ENCODE results near the gene CYB5RL.
"Not testable (repeated sequence)": the region's sequence is repeated elsewhere in the genome, so short reads cannot be mapped to it uniquely, and the experiment has no call there.

Gene CYB5RL, protein sequence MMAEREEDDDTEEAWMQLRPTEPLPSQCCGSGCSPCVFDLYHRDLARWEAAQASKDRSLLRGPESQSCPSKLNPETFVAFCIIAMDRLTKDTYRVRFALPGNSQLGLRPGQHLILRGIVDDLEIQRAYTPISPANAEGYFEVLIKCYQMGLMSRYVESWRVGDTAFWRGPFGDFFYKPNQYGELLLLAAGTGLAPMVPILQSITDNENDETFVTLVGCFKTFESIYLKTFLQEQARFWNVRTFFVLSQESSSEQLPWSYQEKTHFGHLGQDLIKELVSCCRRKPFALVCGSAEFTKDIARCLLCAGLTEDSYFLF

DNA sequence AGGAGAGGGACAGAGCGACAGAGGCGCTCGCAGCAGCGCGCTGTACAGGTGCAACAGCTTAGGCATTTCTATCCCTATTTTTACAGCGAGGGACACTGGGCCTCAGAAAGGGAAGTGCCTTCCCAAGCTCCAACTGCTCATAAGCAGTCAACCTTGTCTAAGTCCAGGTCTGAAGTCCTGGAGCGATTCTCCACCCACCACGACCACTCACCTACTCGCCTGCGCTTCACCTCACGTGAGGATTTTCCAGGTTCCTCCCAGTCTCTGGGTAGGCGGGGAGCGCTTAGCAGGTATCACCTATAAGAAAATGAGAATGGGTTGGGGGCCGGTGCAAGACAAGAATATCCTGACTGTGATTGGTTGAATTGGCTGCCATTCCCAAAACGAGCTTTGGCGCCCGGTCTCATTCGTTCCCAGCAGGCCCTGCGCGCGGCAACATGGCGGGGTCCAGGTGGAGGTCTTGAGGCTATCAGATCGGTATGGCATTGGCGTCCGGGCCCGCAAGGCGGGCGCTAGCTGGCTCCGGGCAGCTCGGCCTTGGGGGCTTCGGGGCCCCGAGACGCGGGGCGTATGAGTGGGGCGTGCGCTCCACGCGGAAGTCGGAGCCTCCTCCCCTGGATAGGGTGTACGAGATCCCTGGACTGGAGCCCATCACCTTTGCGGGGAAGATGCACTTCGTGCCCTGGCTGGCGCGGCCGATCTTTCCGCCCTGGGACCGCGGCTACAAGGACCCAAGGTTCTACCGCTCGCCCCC is at the start of gene CYB5RL, which contains the start of gene MRPL37:
CYB5RL (minus strand) TSS at position 266 of the 754 bp plus-strand sequence. CDS start 4,414 bp downstream, outside the sequence.
MRPL37 (plus strand) TSS at position 403 of the 754 bp plus-strand sequence; CDS start at position 480, 77 bp downstream.
- DNase-seq, result peak; percentile 100

DNA sequence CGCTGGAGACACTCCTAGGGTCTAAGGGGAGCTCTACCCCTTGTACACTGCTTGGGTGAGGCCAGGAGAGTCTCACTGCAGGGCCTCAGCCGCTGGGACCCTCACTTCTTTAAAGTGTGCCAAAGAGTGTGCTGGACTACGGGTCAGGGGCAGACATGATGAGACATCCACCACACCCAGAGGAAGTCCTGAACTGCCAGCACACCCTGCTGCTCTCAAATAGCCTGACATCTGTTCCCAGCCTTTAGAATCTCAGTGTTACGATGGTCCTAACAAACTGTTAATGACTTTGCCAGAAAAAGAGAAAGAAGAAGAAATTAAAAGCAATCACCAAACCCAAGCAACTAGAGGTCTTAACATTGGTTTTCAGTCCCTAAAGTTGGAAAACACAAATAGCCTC is 49.1 kb upstream of the CYB5RL start:
- DNase-seq, result no peak

DNA sequence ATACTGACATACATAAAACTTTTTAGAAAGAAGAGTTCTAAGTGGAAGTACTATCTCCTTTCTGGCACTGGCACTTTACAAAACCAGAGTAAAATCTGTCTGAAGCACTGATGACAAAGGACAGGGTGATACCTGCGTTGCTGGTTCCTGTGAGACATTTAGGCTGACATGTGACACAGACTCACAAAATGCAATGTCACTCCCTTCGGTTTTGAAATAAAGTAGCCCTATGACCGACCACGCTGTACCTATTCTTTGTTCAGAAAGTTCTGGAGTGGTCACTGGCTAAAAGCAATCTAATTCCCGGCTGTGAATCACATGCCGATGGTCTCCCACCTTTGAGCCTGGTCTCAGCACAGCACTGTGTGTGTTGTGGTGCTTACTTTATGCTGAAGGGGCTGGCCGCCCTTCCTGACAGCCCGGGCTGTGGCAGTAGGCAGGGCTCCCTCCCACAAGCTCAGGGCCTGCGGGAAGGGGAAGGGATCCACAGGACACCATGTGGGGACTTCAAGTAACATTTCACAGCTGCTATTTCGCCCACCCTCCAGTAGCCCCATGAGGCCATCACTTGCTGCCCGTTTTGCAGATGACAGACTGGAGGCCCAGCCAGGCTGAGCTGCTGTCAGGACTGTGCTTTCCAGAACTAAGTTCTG is 48.2 kb upstream of the CYB5RL start:
- DNase-seq, result no peak

DNA sequence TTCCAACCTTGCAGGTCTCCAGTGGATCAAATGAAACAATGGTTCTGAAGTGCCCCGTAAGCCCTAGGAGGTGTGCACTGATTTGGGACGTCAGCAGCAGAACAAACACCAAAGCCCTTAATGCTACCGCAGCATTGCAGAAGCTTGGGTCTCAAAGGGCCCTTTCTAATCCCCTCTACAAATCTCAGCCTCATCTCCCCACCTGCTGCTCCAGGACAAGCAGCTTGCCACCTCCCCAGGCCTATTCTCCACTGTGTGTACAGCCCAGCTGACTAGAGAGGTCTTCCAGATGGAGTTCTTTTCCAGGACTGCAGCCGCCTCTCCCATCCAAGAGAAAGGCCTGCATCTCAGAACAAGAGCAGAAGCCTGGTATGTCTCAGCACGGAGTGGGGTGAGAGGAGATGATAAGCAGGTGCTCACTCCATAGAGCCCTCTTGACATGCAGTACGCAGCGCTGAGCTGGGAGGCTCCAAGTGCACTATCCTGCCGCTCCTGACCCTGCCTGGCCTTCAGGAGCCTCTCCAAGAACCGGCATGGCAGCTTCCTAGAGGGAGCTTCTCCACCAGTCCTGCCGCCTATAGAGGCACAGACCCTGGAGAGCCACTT is 46.4 kb upstream of the CYB5RL start:
- no peak for DNase-seq

DNA sequence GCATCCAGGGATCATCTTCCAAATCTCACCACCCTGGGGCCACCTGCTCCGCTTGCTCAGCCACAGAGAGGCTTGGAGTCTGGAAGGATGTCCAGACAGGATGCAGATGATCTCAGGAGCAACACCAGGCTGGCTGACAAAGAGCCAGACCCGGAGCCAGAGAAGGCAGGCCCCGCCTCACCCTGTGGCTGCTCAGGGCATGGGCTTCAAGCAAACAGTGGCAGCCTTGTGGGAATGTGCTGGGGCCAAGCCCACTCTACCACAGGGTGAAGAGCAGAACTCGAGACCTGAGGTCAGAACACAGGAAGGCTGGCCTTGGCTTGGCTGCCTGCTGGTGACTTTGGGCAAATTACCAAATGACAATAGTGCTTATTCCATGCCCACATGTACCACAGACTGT is 45.7 kb upstream of the CYB5RL start:
- no peak for DNase-seq

DNA sequence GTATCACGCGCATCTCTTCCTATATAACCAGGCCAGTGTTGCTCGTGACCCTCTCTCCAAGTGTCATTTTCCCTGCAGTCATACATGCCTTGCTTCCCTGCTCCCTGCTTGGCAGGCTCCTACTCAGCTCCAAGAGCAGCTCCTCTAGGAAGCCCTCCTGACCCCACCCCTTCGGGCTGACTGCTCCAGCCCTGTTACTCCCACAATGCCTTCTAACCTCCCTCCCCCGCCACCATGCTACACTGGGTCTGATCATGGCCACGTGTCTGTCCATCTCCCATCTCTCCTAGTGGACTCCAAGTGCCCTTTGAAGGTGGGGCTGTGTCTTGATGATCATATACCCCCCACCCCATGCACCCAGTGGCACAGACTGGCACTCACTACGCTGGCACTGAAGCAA is 44.8 kb upstream of the CYB5RL start:
- no peak for DNase-seq

DNA sequence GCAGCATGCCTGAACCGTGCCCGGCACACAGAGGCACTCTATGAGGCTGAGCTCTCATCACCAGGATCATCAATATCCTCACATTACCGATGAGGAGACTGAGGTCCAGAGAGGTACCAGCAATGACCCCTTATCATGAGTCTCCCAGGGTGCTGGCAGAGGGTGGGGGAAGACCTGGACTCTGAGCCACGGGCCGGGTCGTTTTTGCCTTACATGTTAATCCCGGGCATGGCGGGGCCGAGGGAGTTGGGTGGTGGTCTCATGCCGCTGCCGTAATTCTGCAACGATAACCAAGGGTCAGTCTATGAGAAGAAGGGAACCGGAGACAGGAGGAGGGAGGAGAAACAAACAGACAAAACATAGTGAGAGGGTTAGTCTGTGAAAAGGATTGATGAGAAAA is 43.2 kb upstream of the CYB5RL start:
- DNase-seq, result no peak

DNA sequence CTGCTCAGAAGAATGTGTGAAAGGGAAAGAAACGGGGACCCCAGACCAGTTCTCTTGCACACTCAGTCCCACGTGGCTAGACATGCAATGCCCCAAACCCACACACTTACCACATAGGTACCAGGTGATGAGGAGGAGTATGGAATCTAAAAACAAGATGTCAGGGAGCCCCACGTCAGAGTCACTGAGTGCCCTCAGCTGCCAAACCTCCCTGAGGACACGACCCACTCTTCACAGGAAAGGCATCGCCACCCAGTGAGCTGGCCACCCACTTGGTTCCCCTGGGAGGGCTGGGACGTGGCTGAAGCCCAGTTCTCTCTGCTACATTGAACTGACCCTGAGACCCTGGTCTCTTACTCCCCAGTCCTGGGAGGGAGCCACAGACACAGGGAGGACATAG is 41.5 kb upstream of the CYB5RL start:
- DNase-seq, result no peak

DNA sequence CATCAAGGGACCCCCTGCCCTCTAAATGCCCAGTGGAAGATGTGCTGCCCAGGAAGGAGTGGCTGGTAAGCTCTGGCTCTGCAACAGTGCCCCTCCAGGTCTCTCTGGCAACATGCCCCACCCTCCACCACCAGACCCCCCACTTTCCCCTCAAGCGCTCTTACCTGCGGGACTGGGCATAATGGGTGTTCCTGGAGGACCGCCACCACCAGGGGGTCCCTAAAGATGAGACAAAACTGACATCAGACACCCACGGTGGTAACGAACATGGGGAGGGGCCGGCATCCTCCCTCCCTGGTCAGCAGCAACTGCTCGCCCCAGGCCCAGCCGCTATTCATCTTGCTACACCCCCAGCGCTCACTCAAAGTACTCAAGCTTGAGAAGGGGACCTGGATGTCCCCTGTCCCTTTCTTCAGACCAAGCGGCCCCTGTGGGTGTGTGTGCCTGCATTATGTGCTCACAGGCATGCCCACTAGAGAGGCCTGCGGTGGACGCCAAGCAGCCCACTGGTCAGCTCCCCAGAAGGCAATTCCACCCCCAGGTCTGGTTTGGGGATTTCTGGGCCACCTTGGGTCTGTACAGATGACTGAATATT is 41.0 kb upstream of the CYB5RL start:
- no peak for DNase-seq

DNA sequence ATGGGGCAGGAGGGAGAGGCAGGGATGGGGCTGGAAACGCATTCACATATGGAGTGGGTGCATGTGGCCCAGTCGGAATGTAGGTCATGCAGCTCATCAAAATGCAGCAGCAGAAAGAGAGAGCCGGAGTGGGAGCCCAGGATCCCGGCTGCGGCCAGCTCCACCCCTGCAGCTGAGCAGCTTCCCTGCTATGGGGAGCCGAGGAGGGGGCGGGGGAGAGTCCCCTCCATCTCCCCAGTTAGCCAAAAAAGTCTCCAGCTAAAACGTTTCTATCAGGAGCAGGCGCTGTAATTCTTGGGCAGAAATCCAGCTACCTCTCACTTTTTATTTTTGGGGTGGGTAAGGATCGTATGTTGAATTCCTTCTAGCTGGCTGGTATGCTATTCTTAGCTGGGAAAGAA is 39.8 kb upstream of the CYB5RL start:
- DNase-seq, result no peak

DNA sequence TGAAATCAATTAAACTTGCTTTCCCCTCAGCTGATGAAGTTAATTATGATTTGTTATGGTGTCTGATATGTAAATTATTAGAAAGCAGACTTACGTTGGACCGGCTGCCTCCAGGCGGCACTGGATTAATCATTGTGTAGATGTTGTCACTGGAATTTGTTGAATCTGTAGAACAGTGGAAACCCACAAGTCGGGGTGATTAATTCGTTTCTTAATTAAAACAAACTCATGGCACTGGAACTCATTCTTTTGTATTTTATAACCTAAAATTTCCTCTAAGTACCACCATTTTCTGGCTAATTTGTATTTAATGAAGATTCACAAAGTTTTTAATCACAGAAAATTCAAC is 39.2 kb upstream of the CYB5RL start:
- DNase-seq, result no peak

DNA sequence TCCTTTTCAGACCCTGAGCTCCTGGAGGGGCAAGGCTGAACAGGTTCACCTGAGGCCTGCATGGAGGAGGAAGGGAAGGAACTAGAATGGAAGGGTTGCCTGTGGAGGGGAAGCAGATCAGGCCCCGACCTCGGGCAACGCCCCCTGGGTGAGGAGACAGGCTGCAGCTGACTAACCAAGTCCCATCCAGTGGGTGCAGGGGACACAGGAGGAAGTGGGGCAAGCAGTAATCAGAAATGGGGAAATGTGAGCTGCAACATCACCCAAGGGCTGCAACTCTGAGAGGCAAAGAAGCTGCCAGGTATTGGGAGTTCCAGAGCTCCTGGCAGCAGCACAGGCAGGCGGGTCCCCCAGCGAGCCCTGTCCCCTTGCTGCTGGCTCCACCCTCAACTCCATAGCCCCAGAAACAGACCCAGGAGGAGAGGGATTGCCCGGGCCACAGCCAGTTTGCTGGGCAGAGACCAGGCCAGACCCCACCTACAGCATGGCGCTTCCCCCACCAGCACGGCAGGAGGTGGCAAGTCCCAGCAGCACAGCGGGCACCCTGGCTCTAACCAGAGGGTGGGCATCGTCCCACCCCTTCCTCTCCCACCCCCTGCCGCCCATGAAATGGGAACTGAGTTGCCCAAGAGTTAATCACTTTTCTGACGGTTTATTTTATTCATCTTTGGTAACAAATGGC is 38.7 kb upstream of the CYB5RL start:
- no peak for DNase-seq

DNA sequence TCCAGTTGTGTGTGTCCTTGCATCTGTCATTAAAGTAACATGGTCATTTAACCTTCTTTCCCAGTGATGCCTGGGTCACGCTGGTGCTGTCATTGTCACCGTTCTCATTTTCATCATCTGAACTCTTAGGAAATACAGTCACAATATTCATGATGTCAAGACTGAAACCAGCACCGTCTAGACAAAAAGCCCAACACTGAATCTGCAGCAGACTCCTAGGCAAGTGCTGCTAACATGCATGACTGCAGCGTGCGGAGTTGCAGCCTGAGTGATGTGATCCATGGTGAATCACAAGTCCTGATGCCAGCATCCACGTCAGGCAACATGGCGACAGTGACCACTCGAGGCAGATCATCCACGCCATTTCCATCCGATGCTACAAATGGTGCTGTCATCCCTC is 37.8 kb upstream of the CYB5RL start:
- no peak for DNase-seq

DNA sequence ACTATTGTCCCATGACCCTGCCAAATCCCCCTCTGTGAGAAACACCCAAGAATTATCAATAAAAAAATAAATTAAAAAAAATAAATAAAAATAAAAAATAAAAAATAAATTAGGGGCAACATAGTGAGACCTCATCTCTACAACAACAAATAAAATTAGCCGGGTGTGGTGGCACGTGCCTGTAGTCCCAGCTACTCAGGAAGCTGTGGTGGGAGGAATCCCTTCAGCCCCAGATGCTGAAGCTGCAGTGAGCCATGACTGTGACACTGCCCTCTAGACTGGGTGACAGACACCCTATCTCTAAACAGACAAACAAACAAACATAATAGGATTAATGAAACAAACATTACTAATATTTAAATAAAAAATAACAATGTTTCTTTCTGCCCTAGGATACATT is 34.5 kb upstream of the CYB5RL start:
- DNase-seq, result no peak

DNA sequence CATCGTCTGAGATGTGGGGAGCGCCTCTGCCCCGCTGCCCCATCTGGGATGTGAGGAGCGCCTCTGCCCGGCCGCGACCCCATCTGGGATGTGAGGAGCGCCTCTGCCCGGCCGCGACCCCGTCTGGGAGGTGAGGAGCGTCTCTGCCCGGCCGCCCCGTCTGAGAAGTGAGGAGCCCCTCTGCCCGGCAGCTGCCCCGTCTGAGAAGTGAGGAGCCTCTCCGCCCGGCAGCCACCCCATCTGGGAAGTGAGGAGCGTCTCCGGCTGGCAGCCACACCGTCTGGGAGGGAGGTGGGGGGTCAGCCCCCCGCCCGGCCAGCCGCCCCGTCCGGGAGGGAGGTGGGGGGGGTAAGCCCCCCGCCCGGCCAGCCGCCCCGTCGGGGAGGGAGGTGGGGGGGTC is 33.4 kb upstream of the CYB5RL start:
- not testable (repeated sequence) for DNase-seq

DNA sequence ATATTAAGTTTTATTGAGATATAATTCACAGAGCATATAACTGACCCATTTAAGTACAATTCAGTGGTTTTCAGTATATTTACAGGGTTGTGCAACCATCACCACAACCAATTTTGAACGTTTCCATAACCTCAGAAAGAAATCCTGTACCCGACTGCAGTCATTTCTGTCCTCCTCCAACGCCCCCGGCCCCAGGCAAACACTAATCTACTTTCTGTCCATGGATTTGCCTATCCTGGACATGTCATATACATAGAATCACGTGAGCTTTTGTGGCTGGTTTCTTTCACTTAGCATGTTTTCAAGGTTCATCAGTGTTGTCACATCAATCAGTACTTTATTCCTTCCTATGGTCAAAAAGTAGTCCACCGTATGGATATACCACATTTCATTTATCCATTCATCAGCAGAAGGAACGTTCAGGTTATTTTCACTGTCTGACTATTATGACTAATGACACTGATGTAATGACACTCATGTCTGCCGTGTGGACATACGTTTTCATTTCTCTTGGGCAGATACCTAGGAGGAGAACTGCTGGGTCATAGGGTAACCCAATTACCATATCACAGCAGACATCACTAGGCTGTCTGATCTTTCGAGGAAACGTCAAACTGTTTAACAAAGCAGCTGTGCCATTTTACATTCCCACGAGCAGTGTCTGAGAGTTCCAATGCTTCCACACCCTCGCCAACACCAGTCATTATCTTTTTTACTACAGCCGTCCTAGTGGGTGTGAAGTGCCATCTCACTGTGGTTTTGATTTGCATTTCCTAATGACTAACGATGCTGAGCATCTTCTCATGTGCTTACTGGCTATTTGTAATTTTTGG is 30.9 kb upstream of the CYB5RL start:
- DNase-seq, result no peak

DNA sequence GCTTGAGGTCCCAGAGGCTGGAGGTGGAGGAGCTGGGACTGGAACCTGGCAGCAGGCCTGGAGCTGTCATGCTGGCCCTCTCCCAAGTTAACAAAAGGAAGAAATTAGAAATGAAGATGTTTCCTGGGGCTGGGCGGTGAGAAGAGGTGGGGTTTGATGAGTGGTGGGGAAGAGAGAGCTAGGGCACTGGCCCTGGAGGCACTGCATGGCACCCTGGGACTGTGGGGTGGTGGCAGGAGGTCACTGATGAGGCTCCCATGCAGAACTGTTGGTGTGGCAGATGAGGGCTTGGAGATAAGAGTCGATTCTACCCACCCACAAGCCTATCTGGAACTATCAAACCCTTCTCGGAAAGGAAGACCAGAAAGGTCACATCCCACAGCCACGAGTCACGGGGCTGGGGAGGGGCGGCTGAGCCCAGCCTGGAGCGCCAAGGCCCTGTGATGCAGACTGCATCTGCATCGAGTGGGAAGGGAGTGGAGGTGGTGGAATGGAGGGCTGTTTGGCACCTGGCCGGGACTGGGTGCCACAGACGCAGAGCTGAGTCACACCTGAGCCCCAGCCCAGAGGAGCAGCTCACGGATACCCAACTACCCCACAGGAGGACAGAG is 29.6 kb upstream of the CYB5RL start:
- peak; percentile 68 for DNase-seq

DNA sequence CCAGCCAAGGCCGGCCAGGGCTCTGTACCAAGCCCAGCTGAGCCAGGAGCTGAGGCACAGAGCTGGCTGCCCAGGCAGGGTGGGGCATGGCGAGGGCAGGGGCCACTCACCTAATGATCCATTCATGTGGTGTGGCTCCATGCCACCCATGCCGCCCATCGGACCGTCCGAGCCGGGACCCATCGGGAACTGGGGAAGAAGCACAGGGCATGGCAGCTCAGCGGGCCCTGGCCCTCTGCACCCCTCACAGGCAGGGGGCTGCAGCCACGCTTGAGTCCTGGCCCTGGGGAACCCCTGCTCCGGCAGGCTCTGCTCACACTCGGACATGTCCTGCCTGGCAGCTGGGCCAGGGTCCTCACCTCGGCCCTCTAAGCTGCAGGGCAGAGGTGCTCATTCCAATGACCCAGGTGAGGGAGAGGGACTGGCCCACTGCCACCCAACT is 28.8 kb upstream of the CYB5RL start:
- DNase-seq, result no peak

DNA sequence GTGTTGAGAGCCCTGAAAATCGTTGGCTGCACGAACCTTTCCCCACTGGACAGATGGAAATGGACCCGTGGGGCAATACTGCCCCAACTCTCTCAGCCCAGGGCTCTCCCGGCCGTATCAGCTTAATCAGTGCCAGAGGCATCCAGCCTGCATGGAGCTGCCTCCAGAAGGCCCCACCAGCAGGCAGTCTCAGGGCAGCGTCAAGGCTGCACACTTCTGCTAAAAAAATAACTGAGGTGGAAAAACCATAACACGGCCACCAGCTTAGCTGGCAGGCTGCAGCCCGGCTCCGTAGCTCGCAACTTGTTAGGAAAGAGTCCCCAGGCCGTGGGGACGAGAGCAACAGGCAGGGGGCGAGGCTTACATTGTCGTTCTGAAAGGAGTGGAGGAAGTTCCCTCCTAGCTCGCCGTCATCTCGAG is 28.1 kb upstream of the CYB5RL start:
- no peak for DNase-seq

DNA sequence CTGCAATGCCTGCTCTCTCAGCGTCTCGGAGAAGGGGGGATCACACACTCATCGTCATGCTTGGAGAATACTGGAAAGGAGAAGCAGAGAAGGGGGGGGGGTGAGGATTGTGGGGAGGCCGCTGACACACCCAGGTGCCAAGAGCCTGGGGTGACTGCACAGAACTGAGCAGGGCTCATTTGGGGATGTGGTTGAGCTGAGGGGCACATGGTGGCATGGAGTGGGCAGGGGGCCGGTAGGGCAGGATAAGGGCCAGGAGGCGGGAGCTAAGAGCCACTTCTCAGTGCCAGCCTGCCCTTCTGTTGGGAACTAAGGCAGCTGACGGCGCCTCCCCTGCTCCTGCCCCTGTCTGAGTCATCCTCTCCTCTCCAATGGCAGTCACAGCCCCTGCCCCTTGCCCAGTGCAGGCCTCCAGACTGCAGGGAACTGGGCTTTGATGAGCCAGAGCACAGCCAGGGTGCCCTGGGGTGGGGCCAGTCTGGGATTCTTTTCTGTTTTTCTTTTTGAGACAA is 27.3 kb upstream of the CYB5RL start:
- peak; percentile 62 for DNase-seq
